ENCODE results near the gene MRPS35.

MRPS35 gene

DNA sequence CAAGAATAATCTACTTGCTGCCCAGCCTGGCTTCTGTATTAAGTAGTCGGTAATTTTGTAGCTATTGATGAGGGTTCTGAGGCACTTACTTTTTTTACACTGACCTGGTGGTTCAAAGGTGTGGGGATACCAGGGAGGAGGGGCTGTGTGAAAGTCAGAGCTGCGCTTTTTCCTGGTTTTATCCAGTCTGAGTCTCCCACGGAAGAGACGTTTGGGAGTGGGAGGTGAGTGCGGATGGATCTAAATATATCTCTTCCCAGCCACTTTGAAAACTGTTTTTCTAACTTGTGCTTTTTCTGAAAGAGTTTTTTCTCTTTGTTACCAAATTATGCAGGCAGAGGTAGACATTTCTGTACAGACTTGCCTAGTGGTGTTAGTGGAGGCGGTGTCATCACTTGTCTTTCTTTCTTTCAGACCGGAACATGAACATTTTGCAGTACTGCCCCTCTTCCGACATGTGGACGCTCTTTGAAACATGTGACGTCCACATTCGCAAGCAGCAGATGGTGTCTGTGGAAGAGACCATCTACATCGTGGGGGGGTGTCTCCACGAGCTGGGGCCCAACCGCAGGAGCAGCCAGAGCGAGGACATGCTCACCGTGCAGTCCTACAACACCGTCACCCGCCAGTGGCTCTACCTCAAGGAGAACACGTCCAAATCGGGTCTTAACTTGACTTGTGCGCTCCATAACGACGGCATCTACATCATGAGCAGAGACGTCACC lies 86.8 kb downstream of the MRPS35 start:
- DNase-seq (ENCODE audit: insufficient read length, low spot score) (no peak), FAIRE-seq (no peak)
- no peak for TF ChIP-seq CTCF (IDR thresholded peaks at IDR 0.05; ENCODE audit: insufficient read depth, missing control alignments)

DNA sequence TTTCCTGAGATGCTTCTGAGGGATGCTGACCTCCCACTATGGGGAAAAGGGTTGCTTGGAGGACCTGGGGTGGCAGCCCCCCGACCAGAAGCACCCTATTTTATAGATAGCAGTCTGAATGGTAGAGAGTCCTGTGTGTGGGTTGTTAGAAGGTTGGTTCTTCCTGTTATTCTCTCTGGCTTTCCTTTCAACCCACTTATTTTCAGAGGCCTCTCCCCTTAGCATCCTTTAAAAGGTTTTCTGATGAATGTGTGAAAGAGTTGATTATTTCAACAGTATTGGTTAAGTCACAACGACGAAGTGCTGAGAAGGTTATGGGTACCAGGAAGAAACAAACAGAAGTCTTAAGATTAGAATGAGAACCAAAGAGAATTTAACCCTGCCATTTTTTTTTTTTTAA lies 90.2 kb downstream of the MRPS35 start:
- no peak for DNase-seq (ENCODE audit: insufficient read length, low spot score)
- no peak for TF ChIP-seq CTCF (IDR thresholded peaks at IDR 0.05; ENCODE audit: insufficient read depth, missing control alignments)
- no peak for FAIRE-seq

DNA sequence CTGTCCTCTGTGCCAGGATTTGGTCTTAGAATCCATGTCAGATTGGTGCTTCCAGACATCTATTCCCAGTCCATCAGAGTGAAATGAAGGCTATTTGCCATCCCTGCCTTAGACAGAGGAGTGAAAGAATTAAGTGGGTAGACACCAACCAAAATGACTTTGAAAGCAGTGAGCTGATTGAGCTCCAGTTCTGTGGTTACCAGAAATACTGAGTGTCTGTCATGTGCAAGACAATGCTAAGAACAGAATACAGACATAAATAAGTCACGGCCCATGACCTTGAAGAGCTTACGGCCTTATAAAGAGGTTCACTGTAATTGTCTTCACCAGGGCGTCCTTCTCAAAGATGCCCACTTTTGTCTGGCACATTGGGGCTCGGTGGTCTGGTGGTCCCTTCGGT lies 91.0 kb downstream of the MRPS35 start:
- TF ChIP-seq CTCF (IDR thresholded peaks at IDR 0.05; ENCODE audit: insufficient read depth, missing control alignments): no peak
- FAIRE-seq: no peak
- no peak for DNase-seq (ENCODE audit: insufficient read length, low spot score)

GRCh38 chr12:27802511-27802910 lies 91.9 kb downstream of the MRPS35 start:
- FAIRE-seq (no peak), DNase-seq (ENCODE audit: insufficient read length, low spot score) (no peak)
- TF ChIP-seq CTCF (IDR thresholded peaks at IDR 0.05; ENCODE audit: insufficient read depth, missing control alignments): no peak

DNA sequence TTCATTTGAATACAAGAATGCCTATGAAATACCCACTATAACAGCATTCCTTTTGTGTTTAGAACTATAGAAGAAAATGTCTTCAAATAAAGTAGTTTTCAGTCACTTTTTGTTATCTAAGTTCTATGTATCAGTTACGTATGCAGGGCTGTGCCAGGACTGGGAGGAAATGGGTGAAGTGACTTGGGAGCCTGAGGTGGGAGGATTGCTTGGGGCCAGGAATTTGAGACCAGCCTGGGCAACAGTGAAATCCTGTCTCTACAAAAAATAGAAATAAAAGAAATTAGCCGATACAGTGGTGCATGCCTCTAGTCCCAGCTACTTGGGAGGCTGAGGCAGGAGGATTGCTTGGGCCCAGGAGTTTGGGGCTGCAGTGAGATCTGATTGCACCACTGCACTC lies 92.3 kb downstream of the MRPS35 start:
- no peak for TF ChIP-seq CTCF (IDR thresholded peaks at IDR 0.05; ENCODE audit: insufficient read depth, missing control alignments)
- DNase-seq (ENCODE audit: insufficient read length, low spot score) (no peak), FAIRE-seq (no peak)

DNA sequence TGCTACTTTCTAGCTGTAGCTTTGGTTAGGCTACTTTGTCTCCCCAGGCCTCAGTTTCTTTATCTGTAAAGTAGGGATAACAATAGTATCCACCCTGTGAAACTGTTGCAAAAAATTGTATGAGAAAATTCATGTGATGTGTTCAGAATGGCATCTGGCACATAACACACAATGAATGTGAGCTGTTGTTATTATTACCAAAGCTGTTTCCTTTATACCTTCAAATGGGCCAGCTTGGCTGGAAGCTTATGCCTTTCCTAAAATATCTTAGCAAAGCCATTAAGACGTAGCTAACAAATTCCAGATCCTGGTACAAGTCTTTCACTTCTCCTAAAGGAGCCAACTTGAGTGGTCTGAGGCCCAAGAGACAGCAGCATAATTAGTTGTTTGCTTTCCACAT lies 94.6 kb downstream of the MRPS35 start:
- DNase-seq (ENCODE audit: insufficient read length, low spot score) (no peak), FAIRE-seq (no peak)
- no peak for TF ChIP-seq CTCF (IDR thresholded peaks at IDR 0.05; ENCODE audit: insufficient read depth, missing control alignments)
